Right forelimb (tissue), 1 donor: ENCODE measurements around the gene TBC1D10B.

Source experiments
- DNase-seq: peaks from one replicate; pipeline ENCODE4 v3.0.0-alpha.2; 2018

The TBC1D10B gene

GRCh38 chr16:30372038-30372712 lies 1.9 kb upstream of the TBC1D10B start:
- DNase-seq = peak; percentile 55

DNA sequence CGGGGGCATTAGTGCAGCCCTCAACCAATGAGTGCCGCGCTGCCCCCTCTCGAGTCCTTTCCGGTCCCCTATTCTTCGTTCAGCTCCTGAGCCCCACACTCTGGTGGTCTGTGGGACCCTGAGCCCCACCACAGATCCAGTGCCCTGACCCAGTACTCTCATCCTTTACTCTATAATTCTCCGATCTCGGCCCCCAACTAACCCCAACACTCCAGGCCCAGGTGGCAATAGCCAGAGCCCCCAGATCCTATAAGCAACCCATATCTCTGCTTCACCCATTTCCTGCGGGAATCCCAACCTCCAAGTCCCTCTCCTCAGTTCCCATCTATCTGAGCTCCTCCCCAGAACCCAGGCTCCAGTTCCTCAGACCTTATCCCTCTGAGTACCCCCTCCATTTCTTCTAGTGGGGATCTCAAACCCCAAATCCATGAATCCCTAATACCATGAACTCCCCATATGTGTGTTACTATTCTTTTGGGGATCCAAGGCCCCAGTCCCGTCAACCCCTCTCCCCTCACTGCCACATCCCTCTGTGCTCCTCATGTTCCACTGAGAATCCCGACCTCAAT lies 1.0 kb upstream of the TBC1D10B start:
- peak; percentile 37 for DNase-seq

- no peak for DNase-seq
Observed at GRCh38 chr16:30369938-30370455, 297 bp downstream of the TBC1D10B start.

DNA sequence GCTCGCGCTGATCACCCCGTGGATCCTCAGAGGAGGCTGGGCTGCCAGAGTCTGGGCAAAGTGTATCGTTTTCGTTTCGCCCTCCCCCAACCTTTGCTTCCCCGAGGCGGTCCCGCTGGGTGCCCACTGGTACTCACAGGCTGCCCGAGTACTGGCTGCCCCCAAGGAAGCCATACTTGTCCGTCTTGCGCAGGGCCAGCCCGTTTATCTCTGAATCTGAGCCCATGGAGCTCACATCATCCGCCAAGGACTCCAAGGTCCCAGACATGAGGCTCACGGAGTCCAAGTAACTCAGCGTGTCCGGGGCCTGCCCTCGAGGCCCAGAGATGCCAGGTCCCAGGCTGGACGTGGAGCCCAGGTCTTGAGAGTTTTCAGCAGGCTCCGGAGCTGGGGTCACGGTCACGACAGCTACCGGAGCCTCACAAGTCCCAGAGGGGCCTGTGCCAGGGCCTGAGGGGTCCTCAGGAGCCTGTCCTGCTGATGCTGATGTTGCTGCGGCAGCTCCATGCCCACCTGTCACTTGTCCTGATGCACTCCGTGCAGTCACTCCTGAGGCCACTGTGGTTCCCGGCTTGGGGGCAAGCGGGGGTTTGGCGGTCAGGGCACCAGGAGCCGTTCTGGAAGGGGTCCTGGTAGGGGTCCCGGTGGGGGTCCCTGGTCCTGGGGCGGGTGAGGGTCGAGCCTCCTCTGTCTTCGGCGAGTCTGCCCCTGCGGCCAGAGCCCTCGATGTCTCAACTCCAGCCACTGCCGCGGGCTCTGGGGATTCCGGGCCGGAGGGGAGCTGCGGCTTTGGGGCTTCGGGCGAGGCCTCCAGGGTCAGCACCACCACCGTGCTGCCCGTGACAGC lies 980 bp downstream of the TBC1D10B start:
- peak; percentile 41 for DNase-seq

GRCh38 chr16:30368792-30369090 lies 1.6 kb downstream of the TBC1D10B start:
- no peak for DNase-seq

DNA sequence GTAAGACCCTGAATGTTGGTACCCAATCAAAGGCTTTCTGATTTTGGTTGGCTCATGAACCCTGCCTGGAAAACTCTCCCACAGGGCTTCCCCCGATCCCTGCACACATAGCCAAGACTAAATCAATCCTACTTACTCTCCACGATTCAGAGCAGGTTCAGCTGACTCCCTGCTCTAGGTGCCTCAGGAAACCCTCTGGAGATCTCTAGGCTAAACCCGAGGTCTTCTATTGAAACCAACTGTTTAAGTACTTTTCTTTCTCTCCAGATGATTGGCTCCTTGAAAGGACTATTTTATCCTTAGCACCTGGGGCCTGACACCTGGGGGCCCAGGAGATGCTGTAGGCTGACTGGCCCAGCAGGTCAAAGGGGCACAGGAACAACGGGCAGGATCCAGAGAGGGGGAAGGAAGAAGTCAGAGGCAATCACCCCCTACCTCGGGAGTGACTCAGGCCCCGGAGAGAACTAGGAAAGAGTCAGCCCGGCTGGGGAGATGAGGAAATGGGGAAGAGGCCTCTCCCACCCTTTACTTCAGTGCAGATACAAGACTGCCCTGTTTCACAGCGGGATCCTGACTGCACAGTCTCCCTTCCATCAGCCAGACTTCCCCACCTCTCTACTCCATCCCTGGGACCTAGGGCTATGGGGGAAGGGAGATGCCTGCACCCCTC lies 2.0 kb downstream of the TBC1D10B start:
- no peak for DNase-seq

- DNase-seq = no peak
Observed at GRCh38 chr16:30367349-30368009, 2.8 kb downstream of the TBC1D10B start.

DNA sequence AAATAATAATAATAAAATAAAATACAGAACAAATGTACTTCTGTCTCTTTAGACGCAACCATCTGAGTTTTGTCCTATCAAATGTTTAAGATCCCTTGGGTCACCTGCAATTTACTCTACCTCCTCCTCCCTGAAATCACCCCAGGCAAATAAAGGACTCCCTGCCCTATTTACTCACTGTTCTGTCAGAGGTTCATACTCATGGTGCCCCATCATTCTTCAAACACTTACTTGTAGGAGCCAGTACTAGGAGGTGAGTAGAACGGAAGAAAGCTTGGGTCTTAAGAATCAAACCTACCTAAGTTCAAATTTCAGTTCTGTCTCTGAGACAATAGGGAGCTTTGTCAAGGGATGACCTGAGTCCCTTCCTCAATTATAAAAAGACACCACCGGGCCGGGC lies 3.8 kb downstream of the TBC1D10B start:
- DNase-seq = no peak

DNA sequence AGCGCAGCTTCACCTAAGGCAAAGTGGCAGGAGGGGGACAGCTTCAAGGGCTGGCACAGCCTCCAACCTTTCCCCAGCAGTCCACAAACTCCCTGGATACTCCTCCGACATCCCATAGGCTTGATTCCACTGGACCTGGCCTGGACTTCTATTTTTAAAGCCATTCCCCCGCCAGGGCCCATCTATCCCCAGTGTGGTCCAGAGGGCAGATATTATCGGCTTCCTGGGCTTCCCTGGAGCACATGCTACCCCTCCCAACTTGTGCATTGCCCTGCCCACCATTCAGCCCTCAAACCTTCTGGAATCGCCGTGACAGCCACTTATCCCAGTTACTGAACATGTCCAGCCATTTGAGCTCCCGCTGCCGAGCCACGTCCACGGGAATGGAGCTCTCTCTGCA lies 5.1 kb downstream of the TBC1D10B start:
- DNase-seq = no peak

DNA sequence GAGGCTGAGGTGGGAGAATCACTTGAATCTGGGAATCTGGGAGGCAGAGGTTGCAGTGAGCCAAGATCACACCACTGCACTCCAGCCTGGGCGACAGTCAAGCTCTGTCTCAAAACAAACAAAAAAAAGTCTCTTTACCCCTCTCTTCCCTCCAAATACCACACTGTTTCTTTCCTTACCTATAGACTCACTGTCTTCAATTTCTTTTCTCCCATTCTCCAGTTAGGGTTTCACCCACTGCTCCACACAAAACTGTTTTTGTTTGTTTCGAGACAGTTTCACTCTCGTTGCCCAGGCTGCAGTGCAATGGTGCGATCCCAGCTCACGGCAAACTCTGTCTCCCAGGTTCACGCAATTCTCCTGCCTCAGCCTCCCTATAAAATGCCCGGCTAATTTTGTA lies 9.1 kb downstream of the TBC1D10B start:
- DNase-seq = no peak

DNA sequence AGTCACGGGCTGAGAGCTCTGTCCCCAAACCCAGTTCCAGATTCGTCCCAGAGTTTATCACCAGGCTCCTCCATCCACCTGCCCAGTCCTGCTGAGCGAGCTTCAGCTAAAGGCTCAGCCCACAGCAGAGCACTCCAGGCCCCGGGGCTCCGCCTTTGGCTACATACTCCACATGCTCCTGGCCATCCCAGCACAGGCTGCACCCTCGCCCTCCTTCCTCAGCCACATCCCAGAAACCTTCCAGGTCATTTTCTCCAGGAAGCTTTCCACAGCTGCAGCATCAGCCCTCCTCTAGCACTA lies 10.5 kb downstream of the TBC1D10B start:
- no peak for DNase-seq

GRCh38 chr16:30358990-30359870 lies 11.1 kb downstream of the TBC1D10B start:
- DNase-seq = peak; percentile 36

GRCh38 chr16:30358577-30358936 lies 11.7 kb downstream of the TBC1D10B start:
- no peak for DNase-seq

DNA sequence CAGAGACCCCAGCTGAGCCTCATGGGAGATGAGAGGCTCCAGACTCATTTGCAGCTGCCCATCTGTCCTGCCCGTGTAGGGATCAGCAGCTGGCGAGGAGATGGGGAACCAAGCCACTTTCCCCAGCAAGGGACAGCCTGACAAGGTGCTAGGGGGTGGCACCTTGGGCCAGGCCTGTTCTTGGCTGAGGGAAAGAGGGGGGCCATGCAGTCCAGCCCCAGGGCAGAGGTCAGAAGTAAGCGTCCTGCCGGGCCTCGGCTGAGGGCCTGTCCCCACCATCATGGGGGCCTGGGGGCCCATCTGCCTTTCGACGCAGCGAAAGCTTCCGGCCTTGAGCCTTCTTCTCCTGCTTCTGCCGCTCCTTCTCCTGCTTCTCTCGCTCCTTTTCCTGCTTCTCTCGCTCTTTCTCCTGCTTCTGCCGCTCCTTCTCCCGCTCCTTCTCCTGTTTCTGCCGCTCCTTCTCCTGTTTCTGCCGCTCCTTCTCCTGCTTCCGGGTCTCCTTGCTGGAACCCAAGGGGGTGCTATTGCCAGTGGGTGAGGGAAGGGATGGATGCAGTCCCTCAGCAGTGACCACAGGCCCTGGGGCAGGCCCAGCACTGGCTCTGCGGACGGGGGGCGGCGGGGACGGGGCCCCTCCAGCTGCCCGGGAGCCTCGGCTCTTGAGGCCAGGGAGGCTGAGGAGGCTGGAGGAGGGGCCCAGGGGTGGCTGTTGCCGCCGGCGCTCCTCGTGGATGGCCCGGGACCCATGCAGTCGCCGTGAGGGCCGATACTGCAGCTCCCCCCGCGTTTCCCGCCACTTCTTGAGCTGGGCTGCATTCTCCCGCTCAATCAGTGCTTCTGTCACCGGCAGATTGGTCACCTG lies 12.3 kb downstream of the TBC1D10B start:
- DNase-seq = no peak

GRCh38 chr16:30357085-30357714 lies 13.1 kb downstream of the TBC1D10B start:
- DNase-seq = no peak

DNA sequence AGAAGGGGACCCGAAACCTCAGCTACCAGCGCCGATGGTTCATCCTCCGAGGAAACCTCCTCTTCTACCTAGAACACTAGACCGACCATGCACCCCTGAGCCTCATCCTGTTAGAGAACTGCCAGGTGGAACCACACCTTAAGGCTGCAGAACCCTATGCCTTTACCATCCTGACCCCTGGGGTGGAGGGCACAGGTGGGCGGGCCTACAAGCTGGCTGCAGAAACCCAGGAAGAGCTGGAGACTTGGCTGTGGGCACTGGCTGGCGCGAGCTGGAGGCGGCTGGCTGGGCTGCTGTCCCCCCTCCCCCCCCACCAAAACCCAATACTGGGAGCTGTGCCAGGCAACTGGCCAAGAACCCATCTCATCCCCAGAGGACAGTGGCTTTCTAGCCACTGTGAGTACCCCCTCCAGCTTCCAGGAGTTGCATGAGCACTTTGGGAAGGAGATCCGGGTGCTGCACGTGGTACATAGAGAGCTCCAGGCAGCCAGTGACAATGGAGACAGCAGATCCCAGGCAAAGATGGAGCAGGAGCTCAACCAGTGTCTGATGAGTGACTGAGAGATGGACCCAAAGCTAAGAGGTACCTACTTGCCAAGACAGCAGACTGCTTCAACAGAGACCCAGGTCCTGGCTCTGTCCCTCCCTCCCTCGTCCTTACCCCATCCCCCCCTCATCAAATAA lies 13.8 kb downstream of the TBC1D10B start:
- no peak for DNase-seq

DNA sequence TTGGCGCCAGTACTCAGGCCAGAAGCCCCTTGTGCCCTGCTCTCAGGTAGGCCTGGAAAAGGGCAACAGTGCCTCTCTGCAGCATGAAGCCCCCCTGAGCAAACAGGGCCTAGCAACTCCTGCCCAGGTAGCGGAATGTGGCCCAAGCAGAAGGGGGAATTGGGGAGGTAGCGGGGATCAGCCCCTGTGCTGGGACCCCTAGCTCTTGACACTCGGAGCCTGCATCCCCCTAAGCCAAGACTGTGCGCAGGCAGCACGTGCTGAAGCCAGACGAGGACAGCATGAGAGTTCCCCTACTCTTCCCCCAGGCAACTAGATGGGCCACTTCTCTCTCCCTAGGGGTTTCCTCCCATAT lies 14.4 kb downstream of the TBC1D10B start:
- no peak for DNase-seq

DNA sequence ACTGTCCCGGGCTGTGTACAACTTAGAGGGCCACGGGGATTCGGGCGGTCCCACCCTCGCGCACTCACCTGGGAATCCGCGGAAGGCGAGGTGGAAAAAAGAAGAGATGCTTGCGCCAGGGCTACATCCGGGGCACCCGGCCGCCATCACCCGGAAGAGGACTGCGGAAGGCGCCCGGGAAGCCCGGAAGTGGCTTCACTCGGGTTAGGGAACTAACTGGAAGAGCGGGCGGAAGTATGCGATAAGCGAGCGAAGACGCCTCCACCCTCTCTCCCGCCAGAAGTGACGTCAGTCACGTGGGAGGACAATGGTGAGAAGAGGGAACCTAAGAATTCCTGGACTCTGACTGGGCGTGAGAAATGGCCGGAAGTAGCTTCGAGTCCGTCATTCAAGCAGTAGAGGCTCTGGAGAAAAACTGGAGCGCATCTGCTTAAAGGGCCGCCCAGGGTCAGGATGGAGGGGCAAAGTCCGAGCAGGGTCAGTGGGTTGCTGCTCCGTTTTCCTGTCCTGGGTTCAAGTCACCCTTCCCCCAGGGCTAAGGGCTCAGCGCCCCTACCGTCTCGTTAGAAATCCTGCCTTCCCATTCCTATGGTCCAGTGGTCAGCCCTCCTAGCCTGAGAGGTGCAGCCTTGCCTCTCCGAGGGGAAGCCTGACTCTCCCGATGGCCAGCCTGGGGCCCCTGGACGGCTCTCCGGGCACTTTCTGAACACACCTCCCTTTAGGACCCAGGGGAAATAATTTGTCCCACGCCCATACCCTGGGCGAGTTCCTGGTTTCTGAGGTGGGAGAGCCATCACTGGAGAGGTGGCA lies 14.9 kb downstream of the TBC1D10B start, which contains the start of gene CD2BP2:
Gene CD2BP2 (minus strand): TSS at position 165 of the 810 bp plus-strand sequence. CDS start 627 bp downstream, outside the sequence.
- DNase-seq = peak; percentile 95
